H9 (cell line): Measurements from ENCODE around the gene ARHGAP24. TPM values are rescaled to one million over a fixed set of nuclear protein-coding genes. Genes with fewer than 3 reads are reported as not detected.

Source experiments
- DNase-seq: peaks from one replicate; pipeline ENCODE4 v3.0.0-alpha.2; 2017
- H2AFZ ChIP-seq: one replicate; pipeline ENCODE4 v1.6.1; 2013; ENCODE audit warnings: mild to moderate bottlenecking, low read length, control low read depth, moderate library complexity
- H2AK5ac ChIP-seq: 2 replicates; pipeline ENCODE4 v1.6.1; 2013; ENCODE audit warnings: low read length, control low read depth, mixed read lengths; ENCODE audit not compliant: insufficient read length
- H2BK120ac ChIP-seq: one replicate; pipeline ENCODE4 v1.6.1; 2013; ENCODE audit warnings: low read depth, mild to moderate bottlenecking, low read length, control low read depth, inconsistent platforms; ENCODE audit not compliant: poor library complexity, severe bottlenecking
- H2BK12ac ChIP-seq: 2 replicates; pipeline ENCODE4 v1.6.1; 2013; ENCODE audit warnings: low read length, control low read depth, mixed read lengths, low read depth; ENCODE audit not compliant: insufficient read length
- H2BK15ac ChIP-seq: 2 replicates; pipeline ENCODE4 v1.6.1; 2013; ENCODE audit warnings: low read depth, low read length, control low read depth
- H2BK20ac ChIP-seq: one replicate; pipeline ENCODE4 v1.6.1; 2013; ENCODE audit warnings: low read depth, mild to moderate bottlenecking, low read length, control low read depth, inconsistent platforms; ENCODE audit not compliant: poor library complexity, severe bottlenecking
- H2BK5ac ChIP-seq: 2 replicates; pipeline ENCODE4 v1.6.1; 2013; ENCODE audit warnings: low read length, control low read depth, mixed read lengths; ENCODE audit not compliant: insufficient read length
- H3K14ac ChIP-seq: 2 replicates; pipeline ENCODE4 v1.6.1; 2013; ENCODE audit warnings: low read length, control low read depth; ENCODE audit not compliant: insufficient read depth
- H3K18ac ChIP-seq: 2 replicates; pipeline ENCODE4 v1.6.1; 2013; ENCODE audit warnings: low read depth, mild to moderate bottlenecking, mixed read lengths, low read length, control low read depth; ENCODE audit not compliant: insufficient read length
- H3K23ac ChIP-seq: 2 replicates; pipeline ENCODE4 v1.6.1; 2013; ENCODE audit warnings: low read length, control low read depth, mixed read lengths, low read depth; ENCODE audit not compliant: insufficient read length
- H3K23me2 ChIP-seq: 2 replicates; pipeline ENCODE4 v1.6.1; 2013; ENCODE audit warnings: low read depth, mild to moderate bottlenecking, mixed read lengths, low read length, control low read depth; ENCODE audit not compliant: insufficient read length, poor library complexity, severe bottlenecking
- H3K27ac ChIP-seq: 2 replicates; pipeline ENCODE4 v1.5.1; 2013; ENCODE audit warnings: low read length, control low read depth, mixed read lengths, low read depth; ENCODE audit not compliant: insufficient read length
- H3K27me3 ChIP-seq: 2 replicates; pipeline ENCODE4 v1.6.1; 2013; ENCODE audit warnings: low read length, control low read depth, inconsistent platforms; ENCODE audit not compliant: insufficient read depth
- H3K4ac ChIP-seq: 2 replicates; pipeline ENCODE4 v1.6.1; 2013; ENCODE audit warnings: low read depth, mild to moderate bottlenecking, control low read depth, inconsistent platforms, low read length, moderate library complexity
- H3K4me1 ChIP-seq: 2 replicates; pipeline ENCODE4 v1.6.1; 2013; ENCODE audit warnings: low read length, control low read depth, inconsistent platforms; ENCODE audit not compliant: insufficient read depth
- H3K4me2 ChIP-seq: 2 replicates; pipeline ENCODE4 v1.6.1; 2013; ENCODE audit warnings: low read length, control low read depth, mixed read lengths; ENCODE audit not compliant: insufficient read length, insufficient read depth
- H3K56ac ChIP-seq: 2 replicates; pipeline ENCODE4 v1.6.1; 2013; ENCODE audit warnings: low read depth, mild to moderate bottlenecking, mixed read lengths, low read length, control low read depth; ENCODE audit not compliant: insufficient read length
- H3K79me1 ChIP-seq: 2 replicates; pipeline ENCODE4 v1.6.1; 2013; ENCODE audit warnings: low read depth, mild to moderate bottlenecking, moderate library complexity, low read length, control low read depth, inconsistent platforms; ENCODE audit not compliant: insufficient read depth, poor library complexity, severe bottlenecking
- H3K79me2 ChIP-seq: 2 replicates; pipeline ENCODE4 v1.6.1; 2013; ENCODE audit warnings: low read length, control low read depth, inconsistent platforms; ENCODE audit not compliant: insufficient read depth
- H3K9ac ChIP-seq: 2 replicates; pipeline ENCODE4 v1.6.1; 2013; ENCODE audit warnings: low read length, control low read depth, mixed read lengths; ENCODE audit not compliant: insufficient read length; ENCODE audit errors: extremely low read depth
- H3K9me3 ChIP-seq: one replicate; pipeline ENCODE4 v1.6.1; 2013; ENCODE audit warnings: low read depth, low read length, inconsistent platforms; ENCODE audit not compliant: control insufficient read depth
- H3T11ph ChIP-seq: one replicate; pipeline ENCODE4 v1.6.1; 2013; ENCODE audit warnings: mild to moderate bottlenecking, low read length, control low read depth, inconsistent platforms
- H4K20me1 ChIP-seq: one replicate; pipeline ENCODE4 v1.6.1; 2013; ENCODE audit not compliant: control insufficient read depth, insufficient read length, insufficient read depth
- H4K5ac ChIP-seq: 2 replicates; pipeline ENCODE4 v1.6.1; 2013; ENCODE audit warnings: low read depth, mild to moderate bottlenecking, mixed read lengths, low read length, control low read depth; ENCODE audit not compliant: insufficient read length
- H4K8ac ChIP-seq: replicated peaks from 2 replicates; pipeline ENCODE4 v1.6.1; 2013; ENCODE audit warnings: low read length, control low read depth, mixed read lengths, low read depth; ENCODE audit not compliant: insufficient read length
- H4K91ac ChIP-seq: 2 replicates; pipeline ENCODE4 v1.6.1; 2013; ENCODE audit warnings: low read depth, mild to moderate bottlenecking, moderate library complexity, mixed read lengths, low read length, control low read depth; ENCODE audit not compliant: insufficient read length
- H3K27ac Mint-ChIP-seq, 3 experiments: 2 replicates in 2 of 3; 3 replicates in 1 of 3; pipeline ENCODE4 v1.8.0; 2020 to 2021; ENCODE audit warnings: mixed read lengths in 3 of 3, mild to moderate bottlenecking in 1 of 3, moderate library complexity in 1 of 3
- H3K27me3 Mint-ChIP-seq: 2 replicates; pipeline ENCODE4 v1.8.0; 2021; ENCODE audit warnings: low read depth, mild to moderate bottlenecking, moderate library complexity, mixed read lengths
- H3K36me3 Mint-ChIP-seq, 3 experiments: 2 replicates in 2 of 3; 3 replicates in 1 of 3; pipeline ENCODE4 v1.8.0; 2020 to 2021; ENCODE audit warnings: low read depth in 3 of 3, mixed read lengths in 3 of 3; ENCODE audit not compliant: insufficient read depth in 1 of 3
- H3K4me1 Mint-ChIP-seq, 2 experiments: 2 replicates each; pipeline ENCODE4 v1.8.0; 2020; ENCODE audit warnings: mixed read lengths in 2 of 2
- H3K4me3 Mint-ChIP-seq, 2 experiments: 2 replicates in 1 of 2; 3 replicates in 1 of 2; pipeline ENCODE4 v1.8.0; 2020 to 2021; ENCODE audit warnings: mild to moderate bottlenecking in 2 of 2, mixed read lengths in 2 of 2, moderate library complexity in 1 of 2
- H3K9me3 Mint-ChIP-seq, 2 experiments: 2 replicates in 1 of 2; 3 replicates in 1 of 2; pipeline ENCODE4 v1.8.0; 2020; ENCODE audit warnings: mild to moderate bottlenecking in 2 of 2, mixed read lengths in 2 of 2, moderate library complexity in 1 of 2
- WGBS: extraction: QIAGEN DNeasy Blood & Tissue Kit; methylation state at CpG from one replicate; pipeline ENCODE4 v1.1.7; 2013; ENCODE audit warnings: missing lambda C conversion rate, low lambda C conversion rate, mixed read lengths; ENCODE audit not compliant: insufficient read length; ENCODE audit errors: extremely low coverage; 5-methylcytosine and 5-hydroxymethylcytosine counted together
- total RNA-seq: library from RNA; stranded (reverse); gene quantifications from 2 replicates; pipeline ENCODE4 v1.2.1, GENCODE V29; 2021
- TF ChIP-seq, protein P1 (sequence below): fragments of 200-600 bp; sonication (generic); conservative IDR thresholded peaks from 3 replicates; pipeline ENCODE4 v1.8.0; 2021; ENCODE audit warnings: antibody characterized with exemption, mild to moderate bottlenecking

Gene ARHGAP24
- total RNA-seq, 1 experiment from 2014 or later: 0.37 TPM

- Histone ChIP-seq H3T11ph (no peak overlapping the region), H3K14ac (no peak overlapping the region), H2BK120ac (no peak overlapping the region), H2AFZ (no peak overlapping the region), H3K9me3 (no peaks in the 10 kb centered on the region), H3K27me3 (no peaks in the 10 kb centered on the region), H2BK20ac (no peak overlapping the region), H3K56ac (no peak overlapping the region), H3K27ac (no peak overlapping the region), H3K4ac (no peak overlapping the region), H3K23ac (no peak overlapping the region), H3K4me1 (no peaks in the 10 kb centered on the region), H4K20me1 (no peaks in the 10 kb centered on the region), H2BK5ac (no peak overlapping the region), H2AK5ac (no peak overlapping the region), H3K4me2 (no peak overlapping the region), H2BK15ac (no peak overlapping the region), H4K5ac (no peak overlapping the region), H4K91ac (no peak overlapping the region), H3K9ac (no peak overlapping the region), H3K79me2 (no peaks in the 10 kb centered on the region), H3K23me2 (no peaks in the 10 kb centered on the region), H3K18ac (no peak overlapping the region), H3K79me1 (no peaks in the 10 kb centered on the region), H2BK12ac (no peak overlapping the region), H4K8ac (no peak overlapping the region)
- Mint-ChIP-seq H3K4me1 (peaks cover 5% of the 10 kb centered on the region in 2 experiments; a peak in 2 of 4 replicates), H3K9me3 (no peaks in the 10 kb centered on the region), H3K27ac (no peak overlapping the region), H3K36me3 (no peaks in the 10 kb centered on the region), H3K27me3 (no peaks in the 10 kb centered on the region), H3K4me3 (no peak overlapping the region)
- no CpG with 5 or more reads among the region's 1 CpG for WGBS
- no peak for DNase-seq
- TF ChIP-seq, protein P1, sequence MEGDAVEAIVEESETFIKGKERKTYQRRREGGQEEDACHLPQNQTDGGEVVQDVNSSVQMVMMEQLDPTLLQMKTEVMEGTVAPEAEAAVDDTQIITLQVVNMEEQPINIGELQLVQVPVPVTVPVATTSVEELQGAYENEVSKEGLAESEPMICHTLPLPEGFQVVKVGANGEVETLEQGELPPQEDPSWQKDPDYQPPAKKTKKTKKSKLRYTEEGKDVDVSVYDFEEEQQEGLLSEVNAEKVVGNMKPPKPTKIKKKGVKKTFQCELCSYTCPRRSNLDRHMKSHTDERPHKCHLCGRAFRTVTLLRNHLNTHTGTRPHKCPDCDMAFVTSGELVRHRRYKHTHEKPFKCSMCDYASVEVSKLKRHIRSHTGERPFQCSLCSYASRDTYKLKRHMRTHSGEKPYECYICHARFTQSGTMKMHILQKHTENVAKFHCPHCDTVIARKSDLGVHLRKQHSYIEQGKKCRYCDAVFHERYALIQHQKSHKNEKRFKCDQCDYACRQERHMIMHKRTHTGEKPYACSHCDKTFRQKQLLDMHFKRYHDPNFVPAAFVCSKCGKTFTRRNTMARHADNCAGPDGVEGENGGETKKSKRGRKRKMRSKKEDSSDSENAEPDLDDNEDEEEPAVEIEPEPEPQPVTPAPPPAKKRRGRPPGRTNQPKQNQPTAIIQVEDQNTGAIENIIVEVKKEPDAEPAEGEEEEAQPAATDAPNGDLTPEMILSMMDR: no peak
Observed at GRCh38 chr4:85684676-85685075, 209.7 kb downstream of the ARHGAP24 start.
